ENCODE measurements around the gene GFI1B.
"Not testable (repeated sequence)": the region's sequence is repeated elsewhere in the genome, so short reads cannot be mapped to it uniquely, and the experiment has no call there.

Gene GFI1B

DNA sequence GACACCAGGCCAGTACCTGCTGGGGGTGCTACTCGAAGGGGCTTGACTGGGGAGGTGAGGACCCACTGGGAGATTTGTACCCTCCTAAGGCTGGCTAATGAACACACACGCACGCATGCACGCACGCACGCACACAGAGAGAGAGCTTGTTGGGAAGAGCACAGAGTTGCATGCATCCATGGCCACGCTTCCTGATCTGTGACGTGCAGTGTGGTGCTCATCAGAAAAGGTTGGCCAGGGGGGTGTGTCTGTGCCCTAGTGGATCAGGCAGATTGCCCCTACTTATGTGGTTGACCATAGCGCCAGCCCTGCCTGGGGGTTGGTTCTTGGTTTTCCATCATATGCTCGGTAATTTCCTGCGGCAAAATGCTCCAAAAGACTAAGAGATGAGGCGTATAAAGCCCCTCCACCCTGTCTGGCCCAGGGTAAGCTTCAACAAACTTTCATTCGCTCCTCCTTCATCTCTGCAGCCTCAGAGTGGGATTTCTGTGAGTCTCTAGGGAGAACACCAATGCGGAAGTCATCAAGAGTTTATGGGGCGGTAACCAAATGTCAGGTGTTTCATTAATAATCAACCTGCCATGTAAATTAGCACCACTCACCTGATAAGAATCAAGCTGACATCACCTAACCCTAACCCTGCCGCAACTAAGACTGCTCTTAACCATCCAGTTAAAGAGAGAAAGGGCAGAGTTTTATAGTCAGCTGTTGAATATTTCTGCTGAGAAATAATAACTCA, 8.0 kb upstream of the GFI1B start:
- no peak for DNase-seq

- no peak for DNase-seq
These were observed 5.3 kb upstream of the GFI1B start for GRCh38 chr9:132973166-132973565.

- no peak for DNase-seq
These were observed 4.8 kb upstream of the GFI1B start for GRCh38 chr9:132973713-132974112.

DNA sequence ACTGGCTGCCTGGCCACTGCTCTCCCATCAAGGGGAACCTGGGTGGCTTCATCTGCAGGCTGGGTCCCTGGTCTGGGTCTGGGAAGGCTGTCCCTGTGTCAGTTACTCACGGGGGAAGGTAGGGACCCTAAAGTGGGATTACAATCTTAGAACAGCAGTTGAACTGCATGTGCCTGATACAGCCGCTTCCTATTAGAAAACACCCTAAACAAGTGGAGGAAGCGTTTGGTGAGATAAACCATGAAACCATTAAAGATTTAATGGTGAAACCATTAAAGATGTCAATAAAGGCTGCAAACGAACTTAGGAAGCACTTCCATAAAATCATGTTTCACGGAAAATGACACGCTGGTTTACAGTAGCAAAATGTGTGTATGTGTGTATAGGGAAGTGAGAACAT, 2.5 kb upstream of the GFI1B start:
- no peak for DNase-seq

DNA sequence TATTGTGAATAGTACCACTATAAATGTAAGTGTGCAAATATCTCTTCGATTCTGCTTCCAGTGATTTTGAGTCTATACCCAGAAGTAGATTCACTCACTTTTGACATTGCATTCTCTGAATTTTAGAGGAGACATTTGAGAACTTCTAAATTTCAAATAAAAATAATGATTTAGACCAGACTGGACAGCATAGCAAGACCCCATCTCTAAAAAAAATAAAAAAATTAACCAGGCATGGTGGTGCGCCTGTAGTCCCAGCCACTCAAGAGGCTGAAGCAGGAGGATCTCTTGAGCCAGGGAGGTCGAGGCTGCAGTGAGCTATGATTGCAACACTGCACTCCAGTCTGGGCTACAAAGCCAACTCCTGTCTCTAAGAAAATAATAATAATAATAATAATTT, 1.9 kb upstream of the GFI1B start:
- no peak for DNase-seq

GRCh38 chr9:132978112-132978450, 413 bp upstream of the GFI1B start:
- DNase-seq, result no peak

- no peak for DNase-seq
These were observed 1.7 kb downstream of the GFI1B start for GRCh38 chr9:132980157-132980556.

DNA sequence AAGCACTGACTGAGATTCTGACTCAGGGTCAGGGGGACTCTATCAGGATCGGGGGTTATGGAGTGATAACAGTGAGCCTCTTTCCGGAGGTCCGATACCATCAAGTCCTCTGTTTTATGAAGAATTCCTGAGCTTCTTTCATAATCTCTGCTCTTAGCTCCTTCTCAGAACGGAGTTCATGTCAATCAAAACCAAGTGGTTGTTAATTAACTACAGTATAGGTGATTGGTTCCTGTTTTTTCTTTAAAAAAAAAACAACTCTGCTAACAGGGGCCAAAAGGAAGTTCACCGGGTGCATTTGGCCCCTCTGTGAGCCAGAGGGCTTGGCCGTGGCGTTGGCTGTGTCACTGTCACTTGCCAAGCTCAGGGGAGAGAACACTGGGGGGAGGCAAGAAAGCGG, 4.0 kb downstream of the GFI1B start:
- DNase-seq, result no peak

DNA sequence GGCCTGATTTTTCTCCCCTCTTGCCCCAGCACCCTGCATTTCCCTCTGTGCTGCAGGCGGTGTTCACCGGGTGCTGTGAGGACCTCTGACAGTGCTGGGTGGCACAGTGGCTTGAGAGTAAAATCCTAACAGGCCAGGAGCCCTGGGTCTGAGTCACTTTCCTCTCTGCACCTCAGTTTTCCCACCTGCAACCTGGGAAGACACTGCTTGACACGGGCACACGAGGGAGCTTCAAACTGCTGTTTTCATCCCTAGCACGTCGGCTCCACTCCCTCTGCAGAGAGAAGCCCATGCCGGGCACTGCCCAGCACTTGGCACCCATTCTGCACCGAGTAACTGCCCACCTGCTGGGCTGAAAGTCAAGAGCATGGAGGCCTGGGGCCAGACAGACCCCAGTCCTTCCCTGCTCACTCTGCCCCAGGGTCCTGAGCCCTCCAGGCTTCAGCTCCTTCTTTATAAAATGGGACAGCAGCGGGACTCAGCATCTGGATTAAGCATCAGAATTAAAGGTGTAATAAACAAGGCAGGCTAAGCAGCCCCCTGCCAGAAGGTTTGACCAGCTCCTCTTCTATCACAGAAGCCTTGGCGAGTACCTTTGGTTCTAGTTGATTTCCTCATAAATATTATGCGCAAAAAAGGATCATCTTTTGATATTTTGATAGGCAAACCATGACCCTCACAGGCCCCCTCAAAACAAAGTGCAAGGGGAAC, 5.2 kb downstream of the GFI1B start:
- DNase-seq, result no peak

DNA sequence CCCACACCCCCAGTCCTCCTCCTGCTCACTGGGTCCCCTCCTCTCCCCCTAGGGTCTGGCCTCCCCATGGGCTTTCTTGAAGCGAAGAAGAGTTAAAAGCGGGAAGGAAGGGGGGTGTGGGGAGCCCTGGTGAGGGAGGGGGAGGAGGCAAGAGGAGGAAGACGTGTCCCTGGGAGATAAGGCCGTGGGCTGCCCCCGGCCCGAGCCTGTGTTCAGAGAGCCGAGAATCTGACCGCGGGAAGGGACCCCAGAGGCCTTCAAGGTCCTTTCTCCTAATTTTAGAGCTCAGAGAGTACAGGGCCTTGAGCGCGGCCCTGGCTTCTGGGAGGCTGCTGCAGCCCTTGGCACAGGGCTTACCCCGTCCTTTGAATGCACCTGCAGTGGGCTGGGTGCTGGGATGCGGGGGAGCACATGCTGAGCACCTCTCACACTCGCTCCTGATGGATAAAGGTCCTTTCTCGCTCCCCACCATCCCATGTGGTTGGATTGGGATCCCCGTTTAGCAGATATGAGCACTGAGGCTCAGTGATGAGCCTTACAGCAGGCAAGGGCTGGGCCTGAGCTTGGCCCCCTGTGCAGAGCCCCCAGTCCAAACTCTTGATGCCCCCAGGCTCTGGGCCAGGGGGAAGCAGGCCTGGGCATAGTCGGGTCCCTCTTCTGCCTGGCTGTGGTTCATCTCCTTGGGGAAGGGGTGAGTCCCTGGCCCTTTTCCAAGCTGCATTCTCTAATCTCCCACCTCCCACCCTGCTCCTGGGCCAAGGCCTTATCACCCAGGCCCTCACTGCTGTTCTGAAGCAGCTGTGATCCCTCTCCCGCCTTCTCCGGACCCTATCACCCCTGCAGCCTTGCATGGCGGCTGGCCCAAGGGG, 5.9 kb downstream of the GFI1B start:
- no peak for DNase-seq

- DNase-seq, result no peak
These were observed 6.5 kb downstream of the GFI1B start for GRCh38 chr9:132985071-132985350.

DNA sequence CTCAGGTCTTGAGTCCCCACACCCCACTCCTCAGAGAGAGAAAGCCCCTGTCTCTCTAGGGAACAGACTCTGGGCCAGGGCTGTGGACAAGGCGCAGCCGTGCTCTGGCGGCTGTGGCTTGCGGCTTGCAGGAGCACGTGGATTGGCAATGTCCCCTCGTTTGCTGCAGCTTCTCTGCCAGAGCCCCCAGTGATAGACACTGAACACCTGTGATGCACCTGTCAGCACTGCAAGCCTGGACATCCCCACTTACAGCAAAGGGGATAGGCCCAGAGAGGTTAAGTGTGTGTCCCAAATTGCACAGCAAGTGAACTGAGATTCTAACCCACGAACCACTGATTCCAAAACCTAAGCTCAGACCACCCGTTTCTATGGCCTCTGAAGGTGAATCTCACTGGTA, 7.0 kb downstream of the GFI1B start:
- DNase-seq, result no peak

DNA sequence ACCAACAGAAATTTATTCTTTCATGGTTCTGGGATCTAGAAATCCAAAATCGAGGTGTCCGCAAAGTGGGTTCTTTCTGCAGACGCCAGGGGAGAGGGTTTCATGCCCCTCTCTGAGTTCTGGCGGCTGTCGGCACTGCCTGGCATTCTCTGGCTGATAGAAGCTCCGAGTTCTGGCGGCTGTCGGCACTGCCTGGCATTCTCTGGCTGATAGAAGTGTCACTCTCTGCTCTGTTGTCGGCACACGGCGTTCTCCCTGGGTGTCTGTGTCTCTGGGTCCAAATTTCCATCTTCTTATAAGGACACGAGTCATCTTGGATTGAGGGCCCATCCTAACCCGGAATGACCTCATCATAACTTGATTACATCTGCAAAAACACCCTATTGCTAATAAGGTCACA, 7.6 kb downstream of the GFI1B start:
- DNase-seq, result no peak

GRCh38 chr9:132986640-132987620, 8.4 kb downstream of the GFI1B start:
- DNase-seq, result no peak

GRCh38 chr9:132988244-132989013, 9.9 kb downstream of the GFI1B start:
- no peak for DNase-seq

- no peak for DNase-seq
These were observed 10.5 kb downstream of the GFI1B start for GRCh38 chr9:132989014-132989310.

- DNase-seq, result no peak
These were observed 11.0 kb downstream of the GFI1B start for GRCh38 chr9:132989414-132989996.

DNA sequence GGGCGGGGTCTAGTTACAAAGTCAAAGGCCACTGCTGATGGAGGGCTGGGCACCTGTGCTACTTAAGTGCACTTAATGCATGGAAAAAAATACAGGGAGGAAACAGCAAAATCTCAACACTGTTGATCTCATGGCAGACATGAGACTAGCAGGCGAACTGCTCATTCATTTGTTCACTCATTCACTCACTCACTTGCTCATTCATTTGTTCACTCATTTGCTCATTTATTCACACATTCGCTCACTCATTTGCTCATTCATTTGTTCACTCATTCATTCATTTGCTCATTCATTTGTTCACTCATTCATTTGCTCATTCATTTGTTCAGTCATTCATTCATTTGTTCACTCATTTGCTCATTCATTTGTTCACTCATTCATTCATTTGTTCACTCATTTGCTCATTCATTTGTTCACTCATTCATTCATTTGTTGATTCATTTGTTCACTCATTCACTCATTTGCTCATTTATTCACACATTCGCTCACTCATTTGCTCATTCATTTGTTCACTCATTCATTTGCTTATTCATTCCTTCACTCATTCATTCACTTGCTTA, 11.6 kb downstream of the GFI1B start:
- DNase-seq, result not testable (repeated sequence)

- DNase-seq, result no peak
These were observed 12.3 kb downstream of the GFI1B start for GRCh38 chr9:132990781-132991180.

DNA sequence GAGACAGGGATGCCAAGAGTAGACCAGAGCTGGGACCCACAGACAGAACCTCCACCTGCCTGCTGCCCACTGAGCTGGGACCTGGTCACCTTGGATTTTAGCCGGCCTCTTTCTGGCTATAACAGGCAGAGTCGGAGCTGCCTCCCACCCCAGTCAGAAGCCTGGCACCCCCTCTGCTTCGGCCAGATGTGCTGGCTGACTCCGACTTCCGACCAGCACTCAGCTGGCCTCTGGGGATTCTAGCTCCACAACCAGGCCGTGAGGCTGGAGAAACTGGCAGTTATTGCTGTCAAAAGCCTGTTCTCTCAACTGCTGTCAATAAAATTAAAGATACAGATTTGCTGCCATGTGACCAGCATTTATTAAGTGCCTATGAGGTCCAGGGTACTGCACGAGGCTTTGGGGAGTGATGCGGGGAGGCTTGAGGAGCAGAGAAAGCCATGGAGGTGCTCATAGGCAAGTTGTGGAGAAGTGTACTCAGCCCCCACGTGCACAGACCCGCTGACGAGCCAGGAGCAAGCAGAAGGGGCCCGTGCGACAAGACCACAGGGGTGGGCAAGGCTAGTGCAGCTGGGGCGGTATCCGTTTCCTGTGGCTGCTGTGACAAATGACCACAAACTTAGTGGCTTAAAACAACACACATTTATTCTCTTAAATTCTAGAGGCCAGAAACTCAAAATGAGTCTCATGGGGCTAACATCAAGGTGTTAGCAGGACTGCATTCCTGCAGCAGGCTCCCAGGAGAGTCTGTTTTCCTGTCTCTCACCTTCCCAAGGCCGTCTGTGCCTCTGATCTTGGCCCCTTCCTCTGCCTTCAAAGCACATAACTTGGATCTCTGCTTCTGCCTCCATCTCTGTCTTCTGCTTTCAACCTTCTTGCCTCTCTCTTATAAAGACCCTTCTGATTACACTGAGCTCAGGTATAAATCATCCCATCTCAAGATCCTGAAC, 13.1 kb downstream of the GFI1B start:
- DNase-seq, result no peak

Measured in NCI-H2171 treated with DMSO at 0.1 percent for 48 hours (cell line).